Measurements from ENCODE around the gene PSMG3. TPM values are rescaled to one million over a fixed set of nuclear protein-coding genes. Genes with fewer than 3 reads are reported as not detected.

Gene PSMG3
- total RNA-seq, 1 experiment from 2014 or later, result 33.3 TPM

DNA sequence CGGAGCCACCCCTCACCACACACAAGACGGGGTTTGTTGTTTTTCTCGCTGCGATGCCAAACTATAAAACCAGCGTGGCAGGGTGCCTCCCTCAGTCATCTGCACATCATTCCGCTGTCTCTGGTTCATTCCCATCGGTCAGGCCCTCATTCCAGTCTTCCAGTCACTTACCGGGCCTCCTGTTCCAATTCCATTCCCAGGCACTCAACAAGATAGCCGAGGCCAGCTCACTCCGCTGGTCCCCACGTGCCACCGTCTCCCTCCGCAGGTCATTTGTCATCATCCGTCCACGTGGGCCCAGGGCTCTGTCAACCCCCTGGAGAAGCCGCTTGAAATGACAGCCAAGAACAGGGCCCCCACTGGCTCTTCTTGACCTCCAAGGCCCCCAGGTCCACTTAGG is 7.7 kb downstream of the PSMG3 start:
- no peak for DNase-seq (ENCODE audit: low spot score)
- Mint-ChIP-seq H3K27me3 (ENCODE audit: low read depth) (no peaks in the 10 kb centered on the region), H3K27ac (peak overlapping the region; percentile 88), H3K4me3 (no peak overlapping the region), H3K36me3 (peaks cover 4% of the 10 kb centered on the region; the same call in 1 of the 2 replicates), H3K4me1 (peaks cover 4% of the 10 kb centered on the region), H3K9me3 (no peaks in the 10 kb centered on the region)
- POLR2A ChIA-PET, result no interaction called here
- CTCF ChIA-PET, result no interaction called here
- no peak for TF ChIP-seq TEAD1 (CRISPR knock-in tag; IDR thresholded peaks at IDR 0.05)
- ATAC-seq, result no peak

DNA sequence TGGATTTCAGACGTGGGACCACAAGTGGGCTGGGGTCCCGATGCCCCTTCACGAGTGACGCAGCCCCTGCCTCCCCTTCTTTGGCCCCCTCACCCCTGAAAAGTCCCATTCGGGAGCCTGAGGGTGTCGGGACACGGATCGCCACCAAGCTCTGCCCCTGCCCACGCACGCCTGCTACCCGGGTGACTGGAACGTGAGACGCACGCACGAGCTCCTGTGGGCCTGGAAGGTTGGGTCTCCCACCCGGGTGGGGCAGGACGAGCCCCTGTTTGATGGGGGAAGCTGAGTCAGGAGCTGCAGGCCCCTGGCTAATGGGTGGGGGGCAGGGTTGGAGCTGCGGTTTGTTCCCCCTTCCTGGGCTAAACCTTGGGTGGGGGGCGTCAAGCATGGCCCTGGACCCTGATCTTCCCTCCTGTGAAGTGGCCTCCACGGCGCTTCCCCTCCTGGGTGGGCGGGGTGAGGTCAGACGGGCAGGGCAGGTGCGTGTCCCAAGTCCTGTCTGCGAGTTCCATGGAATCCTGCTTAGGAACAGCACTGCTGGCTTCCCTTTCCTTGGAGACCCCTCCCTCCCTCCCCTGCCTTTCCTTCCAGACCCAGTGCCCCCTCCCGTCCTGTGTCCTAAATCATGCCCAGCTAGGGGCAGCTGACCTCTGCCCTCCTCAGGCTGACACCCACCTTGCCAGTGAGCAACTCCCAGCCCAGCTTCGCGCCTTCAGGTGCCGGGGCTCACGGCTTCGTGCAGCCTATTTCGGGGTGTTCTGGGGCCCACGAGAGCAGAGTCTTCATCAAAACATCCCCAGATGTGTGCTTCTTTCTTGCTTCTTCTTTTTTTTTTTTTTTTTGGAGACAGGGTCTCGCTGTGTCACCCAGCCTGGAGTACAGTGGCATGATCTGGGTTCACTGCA is 8.5 kb downstream of the PSMG3 start:
- POLR2A ChIA-PET, result interaction anchor here (0.7 kb wide), 1 partner anchor 14 kb away, joined by 5 read pairs; no protein-coding TSS in a partner anchor
- no peak for TF ChIP-seq TEAD1 (CRISPR knock-in tag; IDR thresholded peaks at IDR 0.05)
- TF ChIP-seq, protein P1, sequence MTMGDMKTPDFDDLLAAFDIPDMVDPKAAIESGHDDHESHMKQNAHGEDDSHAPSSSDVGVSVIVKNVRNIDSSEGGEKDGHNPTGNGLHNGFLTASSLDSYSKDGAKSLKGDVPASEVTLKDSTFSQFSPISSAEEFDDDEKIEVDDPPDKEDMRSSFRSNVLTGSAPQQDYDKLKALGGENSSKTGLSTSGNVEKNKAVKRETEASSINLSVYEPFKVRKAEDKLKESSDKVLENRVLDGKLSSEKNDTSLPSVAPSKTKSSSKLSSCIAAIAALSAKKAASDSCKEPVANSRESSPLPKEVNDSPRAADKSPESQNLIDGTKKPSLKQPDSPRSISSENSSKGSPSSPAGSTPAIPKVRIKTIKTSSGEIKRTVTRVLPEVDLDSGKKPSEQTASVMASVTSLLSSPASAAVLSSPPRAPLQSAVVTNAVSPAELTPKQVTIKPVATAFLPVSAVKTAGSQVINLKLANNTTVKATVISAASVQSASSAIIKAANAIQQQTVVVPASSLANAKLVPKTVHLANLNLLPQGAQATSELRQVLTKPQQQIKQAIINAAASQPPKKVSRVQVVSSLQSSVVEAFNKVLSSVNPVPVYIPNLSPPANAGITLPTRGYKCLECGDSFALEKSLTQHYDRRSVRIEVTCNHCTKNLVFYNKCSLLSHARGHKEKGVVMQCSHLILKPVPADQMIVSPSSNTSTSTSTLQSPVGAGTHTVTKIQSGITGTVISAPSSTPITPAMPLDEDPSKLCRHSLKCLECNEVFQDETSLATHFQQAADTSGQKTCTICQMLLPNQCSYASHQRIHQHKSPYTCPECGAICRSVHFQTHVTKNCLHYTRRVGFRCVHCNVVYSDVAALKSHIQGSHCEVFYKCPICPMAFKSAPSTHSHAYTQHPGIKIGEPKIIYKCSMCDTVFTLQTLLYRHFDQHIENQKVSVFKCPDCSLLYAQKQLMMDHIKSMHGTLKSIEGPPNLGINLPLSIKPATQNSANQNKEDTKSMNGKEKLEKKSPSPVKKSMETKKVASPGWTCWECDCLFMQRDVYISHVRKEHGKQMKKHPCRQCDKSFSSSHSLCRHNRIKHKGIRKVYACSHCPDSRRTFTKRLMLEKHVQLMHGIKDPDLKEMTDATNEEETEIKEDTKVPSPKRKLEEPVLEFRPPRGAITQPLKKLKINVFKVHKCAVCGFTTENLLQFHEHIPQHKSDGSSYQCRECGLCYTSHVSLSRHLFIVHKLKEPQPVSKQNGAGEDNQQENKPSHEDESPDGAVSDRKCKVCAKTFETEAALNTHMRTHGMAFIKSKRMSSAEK (CRISPR knock-in tag; IDR thresholded peaks at IDR 0.05; ENCODE audit: borderline replicate concordance), result no peak
- TF ChIP-seq ZNF263 (CRISPR knock-in tag; IDR thresholded peaks at IDR 0.05; ENCODE audit: low read depth), result no peak
- no peak for TF ChIP-seq ZNF121 (CRISPR knock-in tag; IDR thresholded peaks at IDR 0.05)
- TF ChIP-seq, protein P2, sequence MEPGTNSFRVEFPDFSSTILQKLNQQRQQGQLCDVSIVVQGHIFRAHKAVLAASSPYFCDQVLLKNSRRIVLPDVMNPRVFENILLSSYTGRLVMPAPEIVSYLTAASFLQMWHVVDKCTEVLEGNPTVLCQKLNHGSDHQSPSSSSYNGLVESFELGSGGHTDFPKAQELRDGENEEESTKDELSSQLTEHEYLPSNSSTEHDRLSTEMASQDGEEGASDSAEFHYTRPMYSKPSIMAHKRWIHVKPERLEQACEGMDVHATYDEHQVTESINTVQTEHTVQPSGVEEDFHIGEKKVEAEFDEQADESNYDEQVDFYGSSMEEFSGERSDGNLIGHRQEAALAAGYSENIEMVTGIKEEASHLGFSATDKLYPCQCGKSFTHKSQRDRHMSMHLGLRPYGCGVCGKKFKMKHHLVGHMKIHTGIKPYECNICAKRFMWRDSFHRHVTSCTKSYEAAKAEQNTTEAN (CRISPR knock-in tag; IDR thresholded peaks at IDR 0.05), result no peak
- TF ChIP-seq HMGA2 (CRISPR knock-in tag; IDR thresholded peaks at IDR 0.05), result no peak
- TF ChIP-seq, protein P3, sequence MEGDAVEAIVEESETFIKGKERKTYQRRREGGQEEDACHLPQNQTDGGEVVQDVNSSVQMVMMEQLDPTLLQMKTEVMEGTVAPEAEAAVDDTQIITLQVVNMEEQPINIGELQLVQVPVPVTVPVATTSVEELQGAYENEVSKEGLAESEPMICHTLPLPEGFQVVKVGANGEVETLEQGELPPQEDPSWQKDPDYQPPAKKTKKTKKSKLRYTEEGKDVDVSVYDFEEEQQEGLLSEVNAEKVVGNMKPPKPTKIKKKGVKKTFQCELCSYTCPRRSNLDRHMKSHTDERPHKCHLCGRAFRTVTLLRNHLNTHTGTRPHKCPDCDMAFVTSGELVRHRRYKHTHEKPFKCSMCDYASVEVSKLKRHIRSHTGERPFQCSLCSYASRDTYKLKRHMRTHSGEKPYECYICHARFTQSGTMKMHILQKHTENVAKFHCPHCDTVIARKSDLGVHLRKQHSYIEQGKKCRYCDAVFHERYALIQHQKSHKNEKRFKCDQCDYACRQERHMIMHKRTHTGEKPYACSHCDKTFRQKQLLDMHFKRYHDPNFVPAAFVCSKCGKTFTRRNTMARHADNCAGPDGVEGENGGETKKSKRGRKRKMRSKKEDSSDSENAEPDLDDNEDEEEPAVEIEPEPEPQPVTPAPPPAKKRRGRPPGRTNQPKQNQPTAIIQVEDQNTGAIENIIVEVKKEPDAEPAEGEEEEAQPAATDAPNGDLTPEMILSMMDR (IDR thresholded peaks at IDR 0.05), result no peak
- TF ChIP-seq FOXJ3 (CRISPR knock-in tag; IDR thresholded peaks at IDR 0.05; ENCODE audit: borderline replicate concordance), result no peak
- TF ChIP-seq, protein P4, sequence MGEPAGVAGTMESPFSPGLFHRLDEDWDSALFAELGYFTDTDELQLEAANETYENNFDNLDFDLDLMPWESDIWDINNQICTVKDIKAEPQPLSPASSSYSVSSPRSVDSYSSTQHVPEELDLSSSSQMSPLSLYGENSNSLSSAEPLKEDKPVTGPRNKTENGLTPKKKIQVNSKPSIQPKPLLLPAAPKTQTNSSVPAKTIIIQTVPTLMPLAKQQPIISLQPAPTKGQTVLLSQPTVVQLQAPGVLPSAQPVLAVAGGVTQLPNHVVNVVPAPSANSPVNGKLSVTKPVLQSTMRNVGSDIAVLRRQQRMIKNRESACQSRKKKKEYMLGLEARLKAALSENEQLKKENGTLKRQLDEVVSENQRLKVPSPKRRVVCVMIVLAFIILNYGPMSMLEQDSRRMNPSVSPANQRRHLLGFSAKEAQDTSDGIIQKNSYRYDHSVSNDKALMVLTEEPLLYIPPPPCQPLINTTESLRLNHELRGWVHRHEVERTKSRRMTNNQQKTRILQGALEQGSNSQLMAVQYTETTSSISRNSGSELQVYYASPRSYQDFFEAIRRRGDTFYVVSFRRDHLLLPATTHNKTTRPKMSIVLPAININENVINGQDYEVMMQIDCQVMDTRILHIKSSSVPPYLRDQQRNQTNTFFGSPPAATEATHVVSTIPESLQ (CRISPR knock-in tag; IDR thresholded peaks at IDR 0.05), result no peak
- no peak for TF ChIP-seq NFATC4 (CRISPR knock-in tag; IDR thresholded peaks at IDR 0.05)
- no peak for TF ChIP-seq NFYB (CRISPR knock-in tag; conservative IDR thresholded peaks at IDR 0.05; ENCODE audit: low read depth)
- ATAC-seq (no peak), DNase-seq (ENCODE audit: low spot score) (no peak)
- Mint-ChIP-seq H3K9me3 (no peaks in the 10 kb centered on the region), H3K4me3 (no peak overlapping the region), H3K27ac (0 out of 2 replicates have a peak overlapping the region, but pooled peaks have one; percentile 41), H3K36me3 (no peaks in the 10 kb centered on the region), H3K4me1 (no peaks in the 10 kb centered on the region), H3K27me3 (ENCODE audit: low read depth) (no peaks in the 10 kb centered on the region)
- CTCF ChIA-PET, result no interaction called here
